ENCODE data around the gene FMNL2.

DNA sequence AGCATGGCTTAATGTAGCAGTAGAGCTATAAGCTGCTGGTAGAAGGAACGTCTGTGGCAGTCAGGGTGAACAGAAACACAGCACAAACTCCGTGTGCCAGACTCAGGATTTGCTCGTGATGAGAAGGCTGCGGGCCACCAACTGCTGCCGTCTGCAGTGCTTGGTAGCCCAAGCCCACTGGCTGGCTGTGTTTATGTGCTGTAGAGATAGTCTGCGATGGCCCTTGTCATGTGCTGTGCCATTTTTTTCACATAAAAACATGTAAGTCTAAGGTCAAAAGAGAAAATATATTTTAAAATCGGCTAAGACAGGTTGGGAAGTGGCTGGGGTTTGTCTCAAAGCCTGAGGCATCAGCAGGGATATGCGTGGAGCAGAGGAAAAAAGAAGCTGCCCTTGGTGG is 303.6 kb downstream of the FMNL2 start:
- TF ChIP-seq CTCF (IDR thresholded peaks at IDR 0.05 in 2 of 3, conservative IDR thresholded peaks at IDR 0.05 in 1 of 3; ENCODE audit: borderline replicate concordance in 1 of 3, insufficient read depth in 1 of 3, low read depth in 2 of 3, low read length in 2 of 3) (no peak), RAD21 (IDR thresholded peaks at IDR 0.05; ENCODE audit: low read depth) (no peak), CBX3 (IDR thresholded peaks at IDR 0.05; ENCODE audit: low read depth) (no peak), SIN3A (IDR thresholded peaks at IDR 0.05; ENCODE audit: low read depth) (no peak), POLR2A (IDR thresholded peaks at IDR 0.05; ENCODE audit: borderline replicate concordance, extremely low read depth, insufficient read depth, insufficient read length) (no peak), POLR2AphosphoS5 (IDR thresholded peaks at IDR 0.05; ENCODE audit: low read depth, low read length) (no peak), ZNF274 (IDR thresholded peaks at IDR 0.05; ENCODE audit: low read depth, low read length) (no peak), EGR1 (IDR thresholded peaks at IDR 0.05; ENCODE audit: low read depth) (no peak)

Measured in HCT116 (cell line).